Left lung (tissue), 10 donors: ENCODE data around the gene F2R. TPM values are rescaled to one million over a fixed set of nuclear protein-coding genes. Genes with fewer than 3 reads are reported as not detected.
"Not testable (repeated sequence)": the region's sequence is repeated elsewhere in the genome, so short reads cannot be mapped to it uniquely, and the experiment has no call there.

Experiments used
- ATAC-seq: fragments of 200-7000 bp; cut with Tn5 transposase; one replicate; pipeline ENCODE4 v1.9.1; 2020; ENCODE audit warnings: moderate library complexity
- DNase-seq, 4 donors: peaks; one replicate each; pipeline ENCODE4 v3.0.0-alpha.2; 2013 to 2020
- H3K27ac ChIP-seq, 2 donors: fragments of 200-600 bp; sonication (generic) in 1 of 2; one replicate each; pipeline versions ENCODE4 v1.5.0 to v1.8.0; 2020 to 2021
- H3K27me3 ChIP-seq, 2 donors: fragments of 200-600 bp; sonication (generic) in 1 of 2; one replicate each; pipeline versions ENCODE4 v1.5.0 to v1.8.0; 2020 to 2021
- H3K36me3 ChIP-seq, 2 donors: fragments of 200-600 bp; sonication (generic) in 1 of 2; one replicate each; pipeline versions ENCODE4 v1.5.0 to v1.8.0; 2020 to 2021
- H3K4me1 ChIP-seq, 2 donors: fragments of 200-600 bp; one replicate each; pipeline ENCODE4 v1.8.0; 2021
- H3K4me3 ChIP-seq, 2 donors: fragments of 200-600 bp; sonication (generic) in 1 of 2; one replicate each; pipeline versions ENCODE4 v1.5.0 to v1.8.0; 2020 to 2021; ENCODE audit warnings: mild to moderate bottlenecking in 1 of 2
- H3K9me3 ChIP-seq, 2 donors: fragments of 200-600 bp; sonication (generic) in 1 of 2; one replicate each; pipeline versions ENCODE4 v1.5.0 to v1.8.0; 2020 to 2021
- intact Hi-C, 2 donors: fragments of 100-400 bp; cut with DNase I; formaldehyde crosslinking; loops; one replicate each; pipeline versions ENCODE4 v1.11.2 to v1.14.2; 2022
- polyA plus RNA-seq, 6 donors: library from polyadenylated mRNA; unstranded; fragments of 120-200 nt; gene quantifications; one replicate each; pipeline ENCODE4 v1.2.1, GENCODE V29; 2013; ENCODE audit not compliant: insufficient read length in 6 of 6
- total RNA-seq, 2 donors: library from RNA; stranded (reverse); fragmentation: NEBNext Ultra II Directional; extraction: Animal tissue kit (Norgen Biotek cat#: 25700); gene quantifications; one replicate each; pipeline ENCODE4 v1.2.1, GENCODE V29; 2021
- TF ChIP-seq, protein P1 (sequence below), 2 donors: fragments of 200-600 bp; sonication (generic) in 1 of 2; IDR thresholded peaks; one replicate each; pipeline versions ENCODE4 v1.5.0 to v1.8.0; 2021; ENCODE audit warnings: antibody characterized with exemption in 2 of 2
- donor health status: DM: no; HTN: yes; CAD: no.
- donor health status: DM: no; HTN: no; CAD: no.

F2R gene
- total and polyA plus RNA-seq, 8 donors, result 21.2 to 54.4 (median 42.6) TPM

DNA sequence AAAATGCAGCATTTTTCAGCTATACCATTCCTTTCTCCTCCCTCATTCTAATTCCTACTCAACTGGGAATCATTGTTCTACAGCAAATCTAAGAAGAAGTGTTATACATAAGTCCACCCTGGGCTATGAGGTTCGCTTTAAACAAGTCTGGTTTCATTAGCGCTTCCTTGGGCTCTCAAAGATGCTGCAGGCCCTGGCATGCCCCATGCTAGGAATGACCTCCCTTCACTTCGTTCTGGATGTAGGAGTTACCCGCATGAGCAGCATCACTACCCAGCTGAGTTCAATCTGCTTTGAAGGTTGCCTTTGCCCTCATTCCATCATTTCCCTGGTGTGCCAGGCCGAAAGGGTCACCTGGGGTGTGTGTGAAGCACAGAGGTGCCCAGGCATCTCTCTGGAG is 35.4 kb downstream of the F2R start:
- Histone ChIP-seq H3K36me3 (no peaks in the 10 kb centered on the region), H3K4me3 (no peak overlapping the region), H3K27ac (no peak overlapping the region), H3K9me3 (no peaks in the 10 kb centered on the region), H3K27me3 (no peaks in the 10 kb centered on the region), H3K4me1 (no peaks in the 10 kb centered on the region)
- intact Hi-C loops, result no loop called here
- ATAC-seq (no peak), DNase-seq (no peak)
- TF ChIP-seq, protein P1, sequence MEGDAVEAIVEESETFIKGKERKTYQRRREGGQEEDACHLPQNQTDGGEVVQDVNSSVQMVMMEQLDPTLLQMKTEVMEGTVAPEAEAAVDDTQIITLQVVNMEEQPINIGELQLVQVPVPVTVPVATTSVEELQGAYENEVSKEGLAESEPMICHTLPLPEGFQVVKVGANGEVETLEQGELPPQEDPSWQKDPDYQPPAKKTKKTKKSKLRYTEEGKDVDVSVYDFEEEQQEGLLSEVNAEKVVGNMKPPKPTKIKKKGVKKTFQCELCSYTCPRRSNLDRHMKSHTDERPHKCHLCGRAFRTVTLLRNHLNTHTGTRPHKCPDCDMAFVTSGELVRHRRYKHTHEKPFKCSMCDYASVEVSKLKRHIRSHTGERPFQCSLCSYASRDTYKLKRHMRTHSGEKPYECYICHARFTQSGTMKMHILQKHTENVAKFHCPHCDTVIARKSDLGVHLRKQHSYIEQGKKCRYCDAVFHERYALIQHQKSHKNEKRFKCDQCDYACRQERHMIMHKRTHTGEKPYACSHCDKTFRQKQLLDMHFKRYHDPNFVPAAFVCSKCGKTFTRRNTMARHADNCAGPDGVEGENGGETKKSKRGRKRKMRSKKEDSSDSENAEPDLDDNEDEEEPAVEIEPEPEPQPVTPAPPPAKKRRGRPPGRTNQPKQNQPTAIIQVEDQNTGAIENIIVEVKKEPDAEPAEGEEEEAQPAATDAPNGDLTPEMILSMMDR (IDR thresholded peaks at IDR 0.05), result no peak

GRCh38 chr5:76754668-76755078 is 38.7 kb downstream of the F2R start:
- Histone ChIP-seq H3K36me3 (no peaks in the 10 kb centered on the region), H3K27ac (no peak overlapping the region), H3K9me3 (no peaks in the 10 kb centered on the region), H3K4me1 (no peaks in the 10 kb centered on the region), H3K27me3 (no peaks in the 10 kb centered on the region), H3K4me3 (no peak overlapping the region)
- no peak for DNase-seq
- TF ChIP-seq, protein P1 (IDR thresholded peaks at IDR 0.05), result no peak
- no peak for ATAC-seq
- intact Hi-C loops, result no loop called here

- H3K27me3 ChIP-seq, result no peaks in the 10 kb centered on the region
- no peaks in the 10 kb centered on the region for H3K9me3 ChIP-seq
- no peak overlapping the region for H3K27ac ChIP-seq
- intact Hi-C loops, result no loop called here
- TF ChIP-seq, protein P1 (IDR thresholded peaks at IDR 0.05), result no peak
- no peak for DNase-seq
- no peaks in the 10 kb centered on the region for H3K4me1 ChIP-seq
- no peak for ATAC-seq
- no peak overlapping the region for H3K4me3 ChIP-seq
- no peaks in the 10 kb centered on the region for H3K36me3 ChIP-seq
Measured at GRCh38 chr5:76755779-76756637, 40.1 kb downstream of the F2R start.

- intact Hi-C loops, result no loop called here
- H3K4me1 ChIP-seq, result no peaks in the 10 kb centered on the region
- no peak overlapping the region for H3K4me3 ChIP-seq
- no peak for ATAC-seq
- no peak overlapping the region for H3K27ac ChIP-seq
- DNase-seq, result no peak
- TF ChIP-seq, protein P1 (IDR thresholded peaks at IDR 0.05), result no peak
- no peaks in the 10 kb centered on the region for H3K9me3 ChIP-seq
- no peaks in the 10 kb centered on the region for H3K27me3 ChIP-seq
- no peaks in the 10 kb centered on the region for H3K36me3 ChIP-seq
Measured at GRCh38 chr5:76757049-76757448, 41.1 kb downstream of the F2R start.

DNA sequence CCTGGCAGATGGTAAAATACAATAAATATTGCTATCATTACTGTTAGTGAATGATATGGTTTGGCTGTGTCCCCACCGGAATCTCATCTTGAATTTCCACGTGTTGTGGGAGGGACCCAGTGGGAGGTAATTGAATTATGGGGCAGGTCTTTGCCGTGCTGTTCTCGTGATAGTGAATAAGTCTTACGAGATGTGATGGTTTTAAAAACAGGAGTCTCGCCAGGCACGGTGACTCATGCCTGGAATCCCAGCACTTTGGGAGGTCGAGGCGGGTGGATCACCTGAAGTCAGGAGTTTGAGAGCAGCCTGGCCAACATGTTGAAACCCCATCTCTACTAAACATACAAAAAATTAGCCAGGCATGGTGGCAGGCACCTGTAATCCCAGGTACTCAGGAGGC is 45.2 kb downstream of the F2R start:
- H3K36me3 ChIP-seq, intact Hi-C loops, H3K4me3 ChIP-seq, H3K27ac ChIP-seq, H3K4me1 ChIP-seq, DNase-seq, ATAC-seq, H3K27me3 ChIP-seq: not testable (repeated sequence)
- peaks cover 0 to 11% of the 10 kb centered on the region in 2 donors for H3K9me3 ChIP-seq
